ENCODE results near the gene DND1.
"Not testable (repeated sequence)": the region's sequence is repeated elsewhere in the genome, so short reads cannot be mapped to it uniquely, and the experiment has no call there.

DND1 gene

GRCh38 chr5:140671472-140672125, 1.8 kb downstream of the DND1 start:
- DNase-seq (ENCODE audit: low read depth), result no peak
- no peak for TF ChIP-seq CTCF (IDR thresholded peaks at IDR 0.05; ENCODE audit: control insufficient read depth, insufficient read depth, low read depth, low read length, missing control alignments)
- no peak overlapping the region for H3K4me3 ChIP-seq (ENCODE audit: control insufficient read depth, low read depth, low read length)

GRCh38 chr5:140671035-140671434, 2.3 kb downstream of the DND1 start:
- not testable (repeated sequence) for H3K4me3 ChIP-seq (ENCODE audit: control insufficient read depth, low read depth, low read length); DNase-seq (ENCODE audit: low read depth)

GRCh38 chr5:140664359-140665119, 8.8 kb downstream of the DND1 start, which contains the start of gene WDR55:
Gene WDR55 (plus strand): TSS chr5:140664904. CDS start chr5:140664913, 9 bp downstream.
- peak; percentile 46 for DNase-seq (ENCODE audit: low read depth)
- peak within 1 kb of the TSS; percentile 91 for H3K4me3 ChIP-seq (ENCODE audit: control insufficient read depth, low read depth, low read length)
- no peak for TF ChIP-seq CTCF (IDR thresholded peaks at IDR 0.05; ENCODE audit: control insufficient read depth, insufficient read depth, low read depth, low read length, missing control alignments)

GRCh38 chr5:140664030-140664358, 9.4 kb downstream of the DND1 start:
- peak overlapping the region; percentile 91 for H3K4me3 ChIP-seq (ENCODE audit: control insufficient read depth, low read depth, low read length)
- DNase-seq (ENCODE audit: low read depth), result no peak
- TF ChIP-seq CTCF (IDR thresholded peaks at IDR 0.05; ENCODE audit: control insufficient read depth, insufficient read depth, low read depth, low read length, missing control alignments), result no peak

GRCh38 chr5:140660371-140660770, 13.0 kb downstream of the DND1 start:
- DNase-seq (ENCODE audit: low read depth); H3K4me3 ChIP-seq (ENCODE audit: control insufficient read depth, low read depth, low read length): not testable (repeated sequence)

GRCh38 chr5:140658870-140659269, 14.5 kb downstream of the DND1 start:
- no peak for DNase-seq (ENCODE audit: low read depth)
- no peak for TF ChIP-seq CTCF (IDR thresholded peaks at IDR 0.05; ENCODE audit: control insufficient read depth, insufficient read depth, low read depth, low read length, missing control alignments)
- H3K4me3 ChIP-seq (ENCODE audit: control insufficient read depth, low read depth, low read length), result no peak overlapping the region

- no peak for DNase-seq (ENCODE audit: low read depth)
- no peak for TF ChIP-seq CTCF (IDR thresholded peaks at IDR 0.05; ENCODE audit: control insufficient read depth, insufficient read depth, low read depth, low read length, missing control alignments)
- H3K4me3 ChIP-seq (ENCODE audit: control insufficient read depth, low read depth, low read length), result peak overlapping the region; percentile 84
Measured at GRCh38 chr5:140647042-140647419, 26.3 kb downstream of the DND1 start.

Measured in AG09309 (cell line).